HG03039 (cell line): ENCODE measurements around the gene SOS1.
"Not testable (repeated sequence)": the region's sequence is repeated elsewhere in the genome, so short reads cannot be mapped to it uniquely, and the experiment has no call there.

ENCODE experiments used
- ATAC-seq: cut with Tn5 transposase; IDR thresholded peaks from one replicate; pipeline ENCODE4 v1.9.1; 2021; ENCODE audit warnings: mild to moderate bottlenecking, moderate library complexity; ENCODE audit not compliant: unreplicated experiment

The SOS1 gene

GRCh38 chr2:38977047-38977446, 143.8 kb downstream of the SOS1 start:
- ATAC-seq = no peak

- no peak for ATAC-seq
Observed at GRCh38 chr2:38975042-38975441, 145.8 kb downstream of the SOS1 start.

- ATAC-seq = no peak
Observed at GRCh38 chr2:38973266-38973665, 147.6 kb downstream of the SOS1 start.

- ATAC-seq = no peak
Observed at GRCh38 chr2:38971377-38971776, 149.5 kb downstream of the SOS1 start.

- no peak for ATAC-seq
Observed at GRCh38 chr2:38968021-38968420, 152.8 kb downstream of the SOS1 start.

GRCh38 chr2:38966678-38967077, 154.2 kb downstream of the SOS1 start:
- ATAC-seq = no peak

GRCh38 chr2:38966006-38966405, 154.8 kb downstream of the SOS1 start:
- ATAC-seq = no peak

- ATAC-seq = no peak
Observed at GRCh38 chr2:38960609-38961320, 160.1 kb downstream of the SOS1 start.

GRCh38 chr2:38959938-38960608, 160.8 kb downstream of the SOS1 start:
- ATAC-seq = peak; percentile 77

GRCh38 chr2:38959466-38959865, 161.4 kb downstream of the SOS1 start:
- no peak for ATAC-seq

GRCh38 chr2:38957972-38958371, 162.9 kb downstream of the SOS1 start:
- no peak for ATAC-seq

GRCh38 chr2:38951766-38952165, 169.1 kb downstream of the SOS1 start:
- ATAC-seq = no peak

GRCh38 chr2:38948995-38949394, 171.9 kb downstream of the SOS1 start:
- ATAC-seq = no peak

- no peak for ATAC-seq
Observed at GRCh38 chr2:38948387-38948882, 172.4 kb downstream of the SOS1 start.

GRCh38 chr2:38947241-38948239, 173.3 kb downstream of the SOS1 start:
- no peak for ATAC-seq

- no peak for ATAC-seq
Observed at GRCh38 chr2:38945911-38946310, 174.9 kb downstream of the SOS1 start.

- no peak for ATAC-seq
Observed at GRCh38 chr2:38945372-38945771, 175.5 kb downstream of the SOS1 start.

- no peak for ATAC-seq
Observed at GRCh38 chr2:38943784-38944183, 177.1 kb downstream of the SOS1 start.

GRCh38 chr2:38940746-38941145, 180.1 kb downstream of the SOS1 start:
- no peak for ATAC-seq

- ATAC-seq = no peak
Observed at GRCh38 chr2:38937548-38937947, 183.3 kb downstream of the SOS1 start.

GRCh38 chr2:38936516-38936915, 184.3 kb downstream of the SOS1 start:
- ATAC-seq = not testable (repeated sequence)
